Vagina (tissue), 2 donors: ENCODE data around the gene SGK1.

Experiments used
- CTCF ChIP-seq, 3 experiments: fragments of 450-650 bp in 2 of 3; fragments of 200-600 bp in 1 of 3; sonication (generic) in 1 of 3; IDR thresholded peaks; one replicate each; pipeline ENCODE4 v1.5.1; 2017 to 2019; ENCODE audit warnings: antibody characterized with exemption in 3 of 3, mild to moderate bottlenecking in 2 of 3, moderate library complexity in 2 of 3
- POLR2A ChIP-seq, 2 donors: fragments of 450-650 bp; IDR thresholded peaks; one replicate each; pipeline ENCODE4 v1.6.1; 2017; ENCODE audit warnings: antibody characterized with exemption in 2 of 2, mild to moderate bottlenecking in 2 of 2, moderate library complexity in 2 of 2

- no peak for TF ChIP-seq POLR2A (IDR thresholded peaks at IDR 0.05)
- TF ChIP-seq CTCF (IDR thresholded peaks at IDR 0.05), result no peak
These were observed 172.1 kb downstream of the SGK1 start for GRCh38 chr6:134145786-134146185.
